ENCODE results near the gene TCTN1.

TCTN1 gene

DNA sequence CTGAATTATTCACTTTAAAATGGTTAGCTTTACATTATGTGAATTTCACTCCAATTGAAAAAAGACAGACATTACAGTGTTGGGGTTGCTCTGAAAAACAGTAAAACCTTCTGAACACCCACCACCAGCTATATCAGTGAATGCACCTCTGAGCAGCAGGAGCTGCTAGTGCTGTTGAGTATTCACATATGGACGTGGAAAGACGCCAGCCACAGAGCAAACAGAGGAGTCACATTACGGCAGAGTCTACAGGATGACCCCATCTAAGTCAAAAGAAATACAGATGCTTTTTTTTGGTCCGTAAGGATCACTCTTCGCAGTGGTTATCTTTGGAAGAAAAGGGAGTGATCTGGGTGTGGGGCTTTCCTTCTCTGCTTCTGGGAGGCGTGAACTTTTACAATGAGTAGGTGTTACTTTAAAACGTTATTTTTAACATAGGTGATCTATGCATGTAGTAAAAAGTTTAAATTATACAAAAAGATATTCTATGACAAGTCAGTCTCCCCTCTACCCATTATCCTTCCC is 70.4 kb downstream of the TCTN1 start:
- peak; percentile 88 for DNase-seq

DNA sequence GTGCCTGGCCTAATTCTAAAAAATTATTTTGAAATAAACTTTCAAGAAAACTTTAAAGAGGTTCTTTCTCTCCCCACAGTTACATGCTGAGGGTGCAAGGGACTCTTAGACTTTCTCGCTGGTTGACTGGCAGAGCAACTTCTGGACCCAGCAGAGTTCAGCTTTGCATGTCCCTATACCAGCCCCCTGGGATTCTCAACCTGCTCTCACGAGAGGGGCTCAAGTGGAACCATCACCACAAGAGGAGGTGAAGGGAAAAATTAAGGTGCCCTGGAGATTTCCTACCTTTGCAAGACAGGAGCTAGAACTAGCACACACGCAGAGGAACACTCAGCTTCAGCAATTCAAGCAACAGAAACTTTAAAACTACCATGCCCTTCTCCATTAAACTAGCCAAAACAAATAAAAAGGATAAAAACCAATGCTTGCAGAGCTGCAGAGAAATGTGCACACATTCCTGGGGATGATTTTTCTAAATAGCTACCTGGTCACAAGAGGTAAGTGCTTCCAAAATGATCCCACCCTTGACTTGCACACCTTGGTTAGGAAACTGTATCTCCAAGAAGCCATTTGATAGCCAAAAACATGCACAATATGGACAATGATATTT is 72.5 kb downstream of the TCTN1 start:
- DNase-seq = no peak

DNA sequence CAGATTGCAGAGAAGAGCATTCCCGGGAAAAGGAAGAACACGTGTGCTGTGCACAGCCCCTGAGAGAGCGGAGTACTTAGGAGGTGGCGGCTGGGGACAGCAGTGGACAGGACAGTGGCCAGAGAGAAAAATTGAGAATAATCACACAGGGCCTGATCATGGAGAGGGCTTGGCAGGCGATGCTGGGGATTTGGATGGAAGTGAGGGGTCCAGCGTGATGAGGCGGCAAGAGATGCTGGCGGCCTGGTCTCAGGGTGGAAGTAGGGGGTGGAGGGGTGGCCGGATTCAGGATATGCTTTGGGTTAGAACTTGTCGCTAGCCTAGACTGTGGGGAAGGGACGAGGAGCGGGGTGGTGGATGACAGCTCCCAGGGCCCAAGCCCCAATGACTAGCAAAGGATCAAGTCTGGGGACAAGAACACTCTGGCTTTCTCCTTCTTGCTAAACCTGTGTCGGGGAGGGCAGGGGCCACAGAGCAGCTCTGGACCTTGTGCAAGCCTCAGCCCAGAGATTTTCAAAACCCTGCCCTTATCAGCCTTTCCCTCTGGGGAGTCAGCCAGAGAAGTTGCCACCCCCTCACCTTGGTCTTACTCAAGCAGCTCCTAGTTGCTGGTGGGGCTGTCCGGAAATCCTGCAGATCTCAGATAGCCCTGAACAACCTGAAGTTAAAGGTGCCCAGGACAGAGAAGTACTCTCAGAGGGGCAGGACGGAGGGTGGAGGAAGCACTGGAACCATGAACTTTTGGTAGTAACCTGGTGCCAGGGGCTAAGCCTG is 73.7 kb downstream of the TCTN1 start:
- DNase-seq = no peak

DNA sequence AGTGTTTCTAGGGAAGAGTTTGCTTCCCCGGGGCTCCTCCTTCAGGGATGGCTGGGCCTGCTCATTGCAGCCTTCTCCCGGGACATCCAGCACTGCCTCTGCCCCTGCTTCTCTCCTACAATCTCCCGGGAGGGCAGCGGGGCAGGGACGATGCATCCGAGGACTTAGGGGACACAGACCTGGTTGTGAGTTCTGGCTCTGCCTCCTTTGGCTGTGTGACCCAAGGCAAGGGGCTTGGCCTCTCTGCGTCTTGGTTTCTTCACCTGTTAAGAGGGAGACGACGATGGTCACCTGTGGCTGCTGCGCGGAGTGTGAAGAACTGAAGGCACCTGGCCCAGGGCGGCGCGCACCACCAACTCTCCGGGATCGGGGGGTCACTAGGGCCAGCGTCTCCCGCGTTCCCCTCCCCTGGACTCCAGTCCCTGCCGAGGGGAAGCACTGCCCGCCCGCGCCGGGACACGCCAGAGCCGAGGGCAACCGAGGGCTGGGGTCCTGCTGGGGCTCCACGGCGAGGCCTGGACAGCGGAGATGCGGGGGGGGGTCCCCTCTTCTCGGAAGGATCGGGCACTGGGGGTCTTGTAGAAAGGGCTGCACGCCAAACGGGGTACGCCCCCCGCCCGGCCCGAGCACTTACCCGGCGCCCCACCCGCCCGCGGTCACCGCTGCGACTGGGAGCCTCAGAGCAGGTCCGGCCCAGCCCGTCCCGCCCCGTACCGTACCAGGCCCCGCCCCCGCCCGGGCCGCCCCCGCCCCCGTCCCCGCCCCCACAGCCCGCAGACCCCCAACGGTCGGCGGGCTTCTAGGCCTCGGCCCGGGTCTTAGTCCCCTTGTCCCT is 74.7 kb downstream of the TCTN1 start, which contains the start of gene HVCN1:
Gene HVCN1 (minus strand): TSS at position 670 of the 835 bp plus-strand sequence. CDS start 5,870 bp downstream, outside the sequence.
- DNase-seq = no peak

DNA sequence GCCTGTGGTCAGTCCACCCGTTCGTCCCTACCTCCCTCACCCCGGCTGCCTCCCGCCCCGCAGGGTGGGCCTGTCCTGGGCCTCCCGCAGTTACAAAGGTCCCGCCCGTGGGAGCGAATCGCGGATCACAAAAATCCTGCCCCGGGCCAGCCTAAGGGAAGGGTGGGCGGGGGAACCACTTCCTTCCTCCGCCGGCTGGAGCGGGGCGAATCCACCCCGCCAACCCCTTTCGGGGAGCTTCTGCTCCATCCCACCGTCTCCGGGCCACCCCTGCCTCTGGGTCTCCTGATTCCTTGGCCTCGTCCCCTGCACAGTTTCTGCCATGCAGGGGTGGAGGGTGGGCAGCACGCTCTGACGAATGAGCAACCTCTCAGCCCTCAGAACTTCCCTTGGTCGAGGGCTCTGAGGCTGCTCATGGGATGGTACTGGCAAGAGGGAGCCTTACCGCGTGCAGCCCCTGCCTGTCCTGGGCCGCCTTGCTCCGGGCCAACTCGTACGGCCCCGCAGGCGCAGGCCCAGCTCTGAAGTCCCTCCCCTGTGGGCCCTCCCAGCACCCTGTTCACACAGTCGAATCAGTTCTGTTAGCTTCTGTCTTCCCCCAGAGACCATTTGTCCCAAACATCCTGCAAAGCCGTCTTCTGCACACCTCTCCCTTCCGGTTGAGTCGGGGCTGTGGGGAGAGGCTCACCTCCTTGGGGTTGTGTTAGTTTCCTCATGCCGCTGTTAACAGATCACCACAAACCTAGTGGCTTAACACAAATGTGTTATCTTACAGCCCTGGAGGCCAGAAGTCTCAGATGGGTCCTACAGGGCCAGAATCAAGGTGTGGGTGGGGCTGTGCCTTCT is 75.6 kb downstream of the TCTN1 start:
- no peak for DNase-seq

DNA sequence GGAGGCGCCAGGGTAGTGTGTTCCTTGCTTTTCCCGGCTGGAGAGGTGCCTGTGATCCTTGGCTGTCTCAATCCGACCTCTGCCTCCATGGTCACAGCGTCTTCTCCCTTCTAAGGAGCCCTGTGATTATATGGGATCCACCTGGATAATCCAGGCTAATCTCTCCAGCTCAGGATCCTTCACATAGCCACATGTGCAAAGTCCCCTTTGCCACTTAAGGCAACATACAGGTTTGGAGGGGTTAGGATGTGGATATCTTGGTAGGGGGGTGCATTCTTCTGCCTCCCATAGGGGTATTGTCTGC is 76.2 kb downstream of the TCTN1 start:
- no peak for DNase-seq

DNA sequence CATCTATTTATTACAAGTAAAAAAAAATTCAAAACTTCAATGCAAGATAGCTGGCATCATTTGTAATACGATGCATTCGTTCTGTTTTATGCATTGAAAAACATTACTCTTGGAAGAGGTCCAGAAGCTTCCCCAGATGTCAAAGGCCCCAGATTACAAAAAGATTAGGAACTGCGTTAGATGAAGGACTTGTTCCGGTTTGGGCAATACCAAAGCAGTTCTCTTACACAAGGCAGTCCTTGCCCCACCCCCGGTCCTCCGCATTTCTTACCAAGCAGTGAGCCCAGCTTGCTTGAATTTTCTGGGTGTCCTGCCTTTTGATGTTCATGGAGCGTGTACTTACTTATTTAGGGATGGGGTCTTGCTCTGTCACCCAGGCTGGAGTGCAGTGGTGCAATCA is 79.8 kb downstream of the TCTN1 start:
- DNase-seq = peak; percentile 29

DNA sequence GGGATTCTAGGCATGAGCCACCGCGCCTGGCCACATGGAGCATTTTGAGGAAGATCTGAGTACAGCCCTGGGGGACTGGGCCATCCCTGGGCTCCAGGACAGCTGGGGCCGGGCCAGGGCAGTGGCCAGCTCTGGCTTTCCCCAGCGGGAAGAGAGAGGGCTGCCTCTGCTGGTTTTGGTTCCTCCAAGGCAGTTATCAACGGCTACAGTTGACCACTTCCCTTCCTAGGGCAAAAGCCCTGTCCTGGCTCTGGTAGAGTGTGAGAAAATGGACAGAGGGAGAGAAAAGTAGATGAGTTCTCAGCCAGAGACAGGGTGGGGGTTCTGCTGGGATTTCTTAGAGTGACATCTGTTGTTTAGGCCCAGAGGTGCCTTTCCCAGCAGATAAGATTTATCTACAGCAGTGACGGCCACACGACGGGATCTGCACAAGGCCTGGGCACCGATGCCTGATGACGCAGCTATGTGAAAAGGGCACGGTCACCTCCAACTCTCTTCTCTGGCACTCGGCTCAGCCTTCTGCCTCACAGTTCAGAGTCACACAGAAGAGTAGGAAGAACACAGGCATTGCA is 80.5 kb downstream of the TCTN1 start:
- no peak for DNase-seq

DNA sequence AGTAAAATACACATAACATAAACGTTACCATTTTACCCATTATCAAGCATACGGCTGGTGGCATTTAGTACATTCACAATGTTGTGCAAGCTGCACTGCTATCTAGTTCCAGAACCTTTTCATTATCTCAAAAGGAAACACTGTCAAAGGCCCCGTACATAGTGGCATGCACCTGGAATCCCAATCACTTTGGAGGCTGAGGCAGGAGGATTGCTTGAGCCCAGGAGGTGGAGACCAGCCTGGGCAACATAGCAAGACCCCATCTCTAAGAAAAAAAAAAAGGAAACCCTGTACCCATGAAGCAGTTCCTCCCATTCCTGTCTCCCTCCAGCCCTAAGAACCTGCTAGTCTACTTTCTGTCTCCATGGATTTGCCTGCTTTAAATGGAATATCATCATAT is 82.4 kb downstream of the TCTN1 start:
- no peak for DNase-seq

DNA sequence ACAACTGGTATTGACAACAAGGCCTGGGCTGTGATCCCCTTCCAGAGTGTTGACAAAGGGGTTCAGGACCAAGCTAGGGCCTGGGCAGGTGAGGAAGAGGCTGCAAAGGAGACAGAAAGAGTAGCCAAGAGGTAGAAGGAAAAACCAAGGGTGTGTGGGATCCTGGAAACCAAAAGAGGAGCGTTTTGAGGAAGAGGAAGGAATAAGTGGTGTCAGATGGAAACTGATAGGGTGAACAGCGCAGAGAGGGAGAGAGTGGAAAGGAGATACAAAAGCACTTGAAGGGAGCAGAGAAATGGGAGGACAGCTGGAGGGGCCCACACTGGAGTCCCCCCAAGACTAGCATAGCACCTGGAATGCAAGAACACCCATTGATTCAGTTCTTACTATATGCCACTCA is 83.3 kb downstream of the TCTN1 start:
- DNase-seq = no peak

DNA sequence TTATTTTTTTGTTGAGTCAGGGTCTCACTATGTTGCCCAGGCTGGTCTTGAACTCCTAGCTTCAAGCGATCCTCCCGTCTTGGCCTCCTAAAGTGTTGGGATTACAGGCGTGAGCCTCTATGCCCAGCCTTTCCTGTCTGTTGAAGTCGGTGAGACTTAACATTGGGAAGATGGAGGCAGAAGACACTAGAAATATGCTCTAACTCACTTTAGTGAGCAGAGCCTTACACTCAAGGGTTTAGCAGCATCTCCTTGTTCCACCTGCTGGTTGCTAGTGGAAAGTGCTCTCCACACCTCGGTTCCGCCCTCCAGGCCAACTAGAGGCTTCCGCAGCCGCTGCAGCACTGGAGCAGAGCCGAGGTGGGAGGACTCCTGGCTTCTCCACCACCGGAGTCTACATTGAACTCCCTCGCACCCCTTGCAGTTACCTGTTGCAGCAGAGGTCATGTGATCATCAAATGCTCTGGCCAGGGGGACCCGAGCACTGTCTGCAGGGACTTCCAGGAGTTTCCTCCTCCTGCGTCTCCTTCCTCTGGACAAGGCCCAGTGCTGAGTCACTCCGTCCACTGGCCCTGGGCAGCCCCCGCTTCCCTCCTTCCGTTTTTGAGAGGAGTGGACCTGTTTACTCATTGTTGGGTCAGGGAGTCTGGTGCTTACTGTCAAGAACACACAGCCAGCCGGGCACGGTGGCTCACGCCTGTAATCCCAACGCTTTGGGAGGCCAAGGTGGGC is 84.4 kb downstream of the TCTN1 start:
- peak; percentile 14 for DNase-seq

All from NCI-H2171 treated with DMSO at 0.1 percent for 48 hours (cell line).